Trophoblast cell (in vitro differentiated cells and primary cell): ENCODE measurements around the gene RASSF10.
A peak's percentile ranks its signal among the peaks of the same experiment; 100 is the strongest.

Experiments
- DNase-seq, 2 donors: peaks; one replicate each; pipeline ENCODE4 v3.0.0-alpha.2; 2016
- H2AFZ ChIP-seq: 2 replicates; pipeline ENCODE4 v1.6.1; 2013; ENCODE audit warnings: low read length, moderate library complexity, mild to moderate bottlenecking; ENCODE audit not compliant: insufficient read depth, poor library complexity
- H2AK5ac ChIP-seq: 2 replicates; pipeline ENCODE4 v1.6.1; 2013; ENCODE audit warnings: mild to moderate bottlenecking, low read length
- H2BK120ac ChIP-seq: 2 replicates; pipeline ENCODE4 v1.6.1; 2013; ENCODE audit warnings: low read length, mild to moderate bottlenecking, moderate library complexity; ENCODE audit not compliant: insufficient read depth, poor library complexity
- H2BK12ac ChIP-seq: 2 replicates; pipeline ENCODE4 v1.6.1; 2013; ENCODE audit warnings: mild to moderate bottlenecking, low read length, moderate library complexity
- H2BK5ac ChIP-seq: 2 replicates; pipeline ENCODE4 v1.6.1; 2013; ENCODE audit warnings: low read length, low read depth, moderate library complexity, mild to moderate bottlenecking; ENCODE audit not compliant: poor library complexity
- H3K14ac ChIP-seq: 2 replicates; pipeline ENCODE4 v1.6.1; 2013; ENCODE audit warnings: mild to moderate bottlenecking, low read length
- H3K18ac ChIP-seq: 2 replicates; pipeline ENCODE4 v1.6.1; 2013; ENCODE audit warnings: mild to moderate bottlenecking, low read length
- H3K23ac ChIP-seq: 2 replicates; pipeline ENCODE4 v1.6.1; 2013; ENCODE audit warnings: low read length
- H3K27ac ChIP-seq: 2 replicates; pipeline ENCODE4 v1.5.1; 2013; ENCODE audit warnings: low read depth, mild to moderate bottlenecking, inconsistent platforms, low read length, moderate library complexity
- H3K27me3 ChIP-seq: 2 replicates; pipeline ENCODE4 v1.6.1; 2013; ENCODE audit warnings: inconsistent platforms, mild to moderate bottlenecking, low read length, moderate library complexity; ENCODE audit not compliant: insufficient read depth
- H3K36me3 ChIP-seq, 2 experiments: 1 replicate in 1 of 2; 2 replicates in 1 of 2; pipeline ENCODE4 v1.6.1; 2013; ENCODE audit warnings: low read length in 2 of 2, mild to moderate bottlenecking in 2 of 2, moderate library complexity in 1 of 2; ENCODE audit not compliant: insufficient read depth in 2 of 2, control insufficient read depth in 1 of 2
- H3K4ac ChIP-seq: 2 replicates; pipeline ENCODE4 v1.6.1; 2013; ENCODE audit warnings: low read depth, mild to moderate bottlenecking, low read length, moderate library complexity
- H3K4me1 ChIP-seq, 2 experiments: 1 replicate in 1 of 2; 2 replicates in 1 of 2; pipeline ENCODE4 v1.6.1; 2013; ENCODE audit warnings: low read length in 2 of 2, mild to moderate bottlenecking in 2 of 2, moderate library complexity in 1 of 2; ENCODE audit not compliant: insufficient read depth in 2 of 2, control insufficient read depth in 1 of 2
- H3K4me2 ChIP-seq: 2 replicates; pipeline ENCODE4 v1.6.1; 2013; ENCODE audit warnings: inconsistent platforms, mild to moderate bottlenecking, low read length, moderate library complexity
- H3K4me3 ChIP-seq: 2 replicates; pipeline ENCODE4 v1.5.1; 2013; ENCODE audit warnings: mild to moderate bottlenecking, low read depth, low read length, inconsistent platforms
- H3K79me1 ChIP-seq: one replicate; pipeline ENCODE4 v1.6.1; 2013; ENCODE audit warnings: low read length
- H3K79me2 ChIP-seq: 2 replicates; pipeline ENCODE4 v1.6.1; 2013; ENCODE audit warnings: low read length, mild to moderate bottlenecking; ENCODE audit not compliant: control insufficient read depth, insufficient read depth, poor library complexity
- H3K9ac ChIP-seq: 2 replicates; pipeline ENCODE4 v1.6.1; 2013; ENCODE audit warnings: mild to moderate bottlenecking, low read length
- H3K9me3 ChIP-seq: 2 replicates; pipeline ENCODE4 v1.6.1; 2013; ENCODE audit warnings: low read depth, mild to moderate bottlenecking, control low read depth, inconsistent platforms, low read length; ENCODE audit not compliant: insufficient read depth
- H4K12ac ChIP-seq: 2 replicates; pipeline ENCODE4 v1.6.1; 2013; ENCODE audit warnings: low read depth, mild to moderate bottlenecking, low read length, moderate library complexity
- H4K8ac ChIP-seq: 2 replicates; pipeline ENCODE4 v1.6.1; 2013; ENCODE audit warnings: low read depth, mild to moderate bottlenecking, low read length, moderate library complexity
- H4K91ac ChIP-seq: one replicate; pipeline ENCODE4 v1.6.1; 2013; ENCODE audit warnings: low read depth, mild to moderate bottlenecking, low read length, moderate library complexity
- WGBS: extraction: QIAGEN DNeasy Blood & Tissue Kit; methylation state at CpG from one replicate; pipeline ENCODE4 v1.1.7; 2013; ENCODE audit warnings: missing lambda C conversion rate; ENCODE audit not compliant: insufficient read length, insufficient coverage; ENCODE audit errors: extremely low coverage; 5-methylcytosine and 5-hydroxymethylcytosine counted together

RASSF10 gene

DNA sequence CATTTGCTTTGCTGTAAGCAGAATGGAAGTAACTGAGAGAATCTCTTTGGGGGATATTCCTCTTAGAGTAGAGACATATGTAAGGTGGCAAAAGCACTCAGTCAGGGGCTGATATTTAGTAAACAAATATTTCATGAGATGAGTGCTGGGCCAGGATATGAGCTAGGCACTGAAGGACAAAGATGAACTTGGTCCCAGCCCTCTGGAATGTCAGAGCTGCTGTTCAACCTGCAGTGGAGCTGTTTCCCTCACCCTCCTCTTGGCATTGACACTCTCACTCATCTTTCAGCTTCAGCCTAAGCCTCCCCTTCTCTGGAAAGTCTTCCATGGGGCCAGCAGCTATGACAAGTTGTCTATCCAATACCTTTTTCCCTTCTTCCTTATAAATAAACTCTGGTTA, 22.2 kb downstream of the RASSF10 start:
- Histone ChIP-seq H3K27me3 (no peaks in the 10 kb centered on the region), H3K4me2 (no peak overlapping the region), H3K36me3 (no peaks in the 10 kb centered on the region), H3K18ac (no peak overlapping the region), H2BK120ac (no peak overlapping the region), H2BK5ac (no peak overlapping the region), H2AK5ac (no peak overlapping the region), H3K79me1 (no peaks in the 10 kb centered on the region), H3K27ac (no peak overlapping the region), H2BK12ac (no peak overlapping the region), H4K12ac (no peak overlapping the region), H3K79me2 (no peaks in the 10 kb centered on the region), H3K9ac (no peak overlapping the region), H4K91ac (no peak overlapping the region), H3K4ac (no peak overlapping the region), H3K23ac (no peak overlapping the region), H3K4me1 (no peaks in the 10 kb centered on the region), H3K9me3 (no peaks in the 10 kb centered on the region), H2AFZ (no peak overlapping the region), H4K8ac (no peak overlapping the region), H3K14ac (no peak overlapping the region), H3K4me3 (no peak overlapping the region)
- no peak for DNase-seq

DNA sequence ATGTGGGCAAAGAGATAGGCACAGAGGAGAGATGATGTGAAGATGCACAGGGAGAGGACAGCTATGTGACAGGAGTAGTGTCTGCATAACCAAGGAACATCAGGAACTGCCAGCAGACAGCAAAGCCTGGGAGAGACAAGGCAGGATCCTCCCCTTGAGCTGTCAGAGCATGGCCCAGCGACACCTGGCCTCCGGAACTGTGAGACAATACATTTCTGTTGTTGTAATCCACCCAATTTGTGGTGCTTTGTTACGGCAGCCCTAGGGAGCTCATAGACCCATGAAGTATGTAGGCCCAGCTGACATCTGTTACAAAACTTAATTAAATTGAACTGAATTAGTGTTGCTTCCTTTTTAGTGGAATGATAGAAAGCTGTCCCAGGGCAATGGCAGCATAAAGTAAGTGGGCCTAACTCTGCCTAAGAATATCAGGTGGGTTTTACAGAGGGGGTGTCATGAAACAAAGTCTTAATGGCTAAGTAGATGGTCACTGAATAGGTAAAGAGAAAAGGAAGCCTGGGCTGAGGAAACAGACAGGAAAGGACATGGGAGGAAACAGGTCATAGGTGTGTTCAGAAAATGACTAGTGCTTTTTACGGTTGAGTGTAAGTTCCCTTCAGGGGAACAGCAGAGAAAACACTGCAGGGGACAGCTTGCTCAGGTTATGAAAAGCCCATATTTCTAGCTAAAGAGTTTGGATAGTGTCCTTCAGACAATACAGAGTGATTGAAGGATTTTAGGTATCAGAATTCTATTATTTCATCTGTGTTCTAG, 24.8 kb downstream of the RASSF10 start:
- Histone ChIP-seq H4K8ac (no peak overlapping the region), H3K27ac (no peak overlapping the region), H3K9me3 (no peaks in the 10 kb centered on the region), H4K91ac (no peak overlapping the region), H3K4ac (no peak overlapping the region), H3K27me3 (no peaks in the 10 kb centered on the region), H2BK12ac (no peak overlapping the region), H3K9ac (no peak overlapping the region), H3K4me2 (no peak overlapping the region), H3K79me1 (no peaks in the 10 kb centered on the region), H2BK120ac (no peak overlapping the region), H3K4me1 (no peaks in the 10 kb centered on the region), H2AK5ac (no peak overlapping the region), H2AFZ (no peak overlapping the region), H2BK5ac (no peak overlapping the region), H3K4me3 (no peak overlapping the region), H3K79me2 (no peaks in the 10 kb centered on the region), H3K18ac (no peak overlapping the region), H4K12ac (no peak overlapping the region), H3K36me3 (no peaks in the 10 kb centered on the region), H3K14ac (no peak overlapping the region), H3K23ac (peak overlapping the region; percentile 90)
- no CpG with 5 or more reads among the region's 4 CpGs for WGBS
- DNase-seq = no peak

DNA sequence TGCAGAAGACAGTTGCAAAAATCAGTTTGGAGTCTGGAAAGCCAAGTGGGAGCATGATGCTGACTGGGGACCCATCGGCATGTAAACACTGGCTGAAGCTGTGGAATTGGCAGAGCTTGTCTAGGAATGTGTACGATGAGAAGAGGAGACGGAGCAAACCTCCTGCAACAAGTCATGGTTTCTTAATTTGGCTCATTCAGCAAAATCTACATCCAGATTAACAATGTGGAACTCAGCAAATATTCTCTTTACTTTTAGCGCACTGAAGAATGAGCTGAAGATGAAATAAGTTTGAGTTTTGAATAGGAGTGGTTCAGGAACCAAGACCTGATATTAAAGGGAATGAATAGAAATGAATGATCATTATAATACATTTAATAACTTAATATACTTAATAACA, 26.6 kb downstream of the RASSF10 start:
- no peak overlapping the region for H2BK120ac ChIP-seq
- no peak overlapping the region for H3K27ac ChIP-seq
- no peaks in the 10 kb centered on the region for H3K9me3 ChIP-seq
- no peaks in the 10 kb centered on the region for H3K79me1 ChIP-seq
- no peak overlapping the region for H3K4ac ChIP-seq
- no peak for DNase-seq
- H4K91ac ChIP-seq = no peak overlapping the region
- no peak overlapping the region for H3K23ac ChIP-seq
- H2BK12ac ChIP-seq = no peak overlapping the region
- no peak overlapping the region for H3K4me2 ChIP-seq
- no peak overlapping the region for H4K12ac ChIP-seq
- no peaks in the 10 kb centered on the region for H3K79me2 ChIP-seq
- WGBS = no CpG with 5 or more reads among the region's 4 CpGs
- no peaks in the 10 kb centered on the region for H3K36me3 ChIP-seq
- no peak overlapping the region for H2AK5ac ChIP-seq
- no peaks in the 10 kb centered on the region for H3K27me3 ChIP-seq
- H4K8ac ChIP-seq = no peak overlapping the region
- H3K14ac ChIP-seq = no peak overlapping the region
- no peak overlapping the region for H3K4me3 ChIP-seq
- no peak overlapping the region for H2BK5ac ChIP-seq
- no peak overlapping the region for H2AFZ ChIP-seq
- no peaks in the 10 kb centered on the region for H3K4me1 ChIP-seq
- H3K9ac ChIP-seq = no peak overlapping the region
- no peak overlapping the region for H3K18ac ChIP-seq

DNA sequence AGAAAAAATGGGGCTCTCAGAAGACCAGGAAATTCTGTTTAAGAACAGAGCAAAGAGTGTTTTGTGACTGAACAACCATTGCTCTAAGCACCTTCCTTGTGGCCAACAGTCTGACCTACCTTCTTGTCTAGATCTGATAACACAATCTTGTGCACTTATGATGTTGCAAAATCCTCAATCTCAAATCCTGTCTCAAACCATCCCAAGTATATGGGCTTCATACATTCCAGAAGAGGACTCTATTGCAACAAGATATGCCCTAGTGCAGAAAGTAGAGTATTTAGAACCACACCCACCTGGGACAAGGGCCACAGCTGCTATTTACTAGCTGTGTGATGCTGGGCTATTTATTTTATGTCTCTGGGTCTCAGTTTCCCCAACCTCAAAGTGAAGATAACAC, 27.1 kb downstream of the RASSF10 start:
- H3K79me2 ChIP-seq = no peaks in the 10 kb centered on the region
- H3K79me1 ChIP-seq = no peaks in the 10 kb centered on the region
- H3K27me3 ChIP-seq = no peaks in the 10 kb centered on the region
- H4K91ac ChIP-seq = no peak overlapping the region
- no peaks in the 10 kb centered on the region for H3K36me3 ChIP-seq
- no peak overlapping the region for H3K9ac ChIP-seq
- H2AFZ ChIP-seq = no peak overlapping the region
- no peak overlapping the region for H4K12ac ChIP-seq
- H3K4me3 ChIP-seq = no peak overlapping the region
- H3K14ac ChIP-seq = no peak overlapping the region
- no peak overlapping the region for H3K27ac ChIP-seq
- H2BK5ac ChIP-seq = no peak overlapping the region
- H3K4me1 ChIP-seq = no peaks in the 10 kb centered on the region
- no peak overlapping the region for H3K18ac ChIP-seq
- peak; percentile 52 to 92 for DNase-seq
- H3K9me3 ChIP-seq = no peaks in the 10 kb centered on the region
- H2BK120ac ChIP-seq = no peak overlapping the region
- no peak overlapping the region for H3K4me2 ChIP-seq
- H4K8ac ChIP-seq = no peak overlapping the region
- H2AK5ac ChIP-seq = no peak overlapping the region
- no peak overlapping the region for H3K4ac ChIP-seq
- no peak overlapping the region for H2BK12ac ChIP-seq
- no peak overlapping the region for H3K23ac ChIP-seq
